HG03354 (cell line): ENCODE data around the gene MAP2K1.
"Not testable (repeated sequence)": the region's sequence is repeated elsewhere in the genome, so short reads cannot be mapped to it uniquely, and the experiment has no call there.

Source experiments
- ATAC-seq: cut with Tn5 transposase; IDR thresholded peaks from one replicate; pipeline ENCODE4 v1.9.1; 2021; ENCODE audit warnings: mild to moderate bottlenecking; ENCODE audit not compliant: unreplicated experiment, poor library complexity, severe bottlenecking

The MAP2K1 gene

GRCh38 chr15:66390678-66391077 is 4.0 kb downstream of the MAP2K1 start:
- ATAC-seq = no peak

DNA sequence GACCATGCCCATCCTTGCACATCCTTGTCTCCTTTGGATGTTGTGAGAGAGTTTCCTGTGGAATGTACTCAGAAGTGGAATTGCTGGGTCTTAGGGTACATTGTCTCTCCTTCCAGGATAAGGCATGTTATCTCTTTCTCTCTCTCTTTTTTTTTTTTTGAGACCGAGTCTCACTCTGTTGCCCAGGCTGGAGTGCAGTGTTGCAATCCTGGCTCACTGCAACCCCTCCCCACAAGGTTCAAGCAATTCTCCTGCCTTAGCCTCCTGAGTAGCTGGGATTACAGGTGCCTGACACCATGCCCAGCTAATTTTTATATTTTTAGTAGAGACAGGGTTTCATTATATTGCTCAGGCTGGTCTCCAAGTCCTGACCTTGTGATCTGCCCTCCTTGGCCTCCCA is 6.3 kb downstream of the MAP2K1 start:
- not testable (repeated sequence) for ATAC-seq

DNA sequence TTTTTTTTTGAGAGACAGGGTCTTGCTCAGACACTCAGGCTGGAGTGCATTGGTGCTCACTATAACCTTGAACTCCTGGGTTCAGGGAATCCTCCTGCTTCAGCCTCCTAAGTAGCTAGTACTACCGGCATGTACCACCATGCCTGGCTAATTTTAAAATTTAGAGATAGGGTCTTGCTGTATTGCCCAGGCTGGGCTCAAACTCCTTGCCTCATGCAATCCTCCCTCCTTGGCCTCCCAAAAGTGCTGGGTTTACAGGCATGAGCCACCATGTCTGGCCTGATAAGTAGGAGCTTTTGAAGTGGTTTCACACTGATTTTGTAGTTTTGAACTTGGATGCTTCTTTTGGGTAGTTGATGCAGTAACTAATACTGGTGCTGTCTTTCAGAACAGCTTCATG is 7.8 kb downstream of the MAP2K1 start:
- ATAC-seq = no peak

DNA sequence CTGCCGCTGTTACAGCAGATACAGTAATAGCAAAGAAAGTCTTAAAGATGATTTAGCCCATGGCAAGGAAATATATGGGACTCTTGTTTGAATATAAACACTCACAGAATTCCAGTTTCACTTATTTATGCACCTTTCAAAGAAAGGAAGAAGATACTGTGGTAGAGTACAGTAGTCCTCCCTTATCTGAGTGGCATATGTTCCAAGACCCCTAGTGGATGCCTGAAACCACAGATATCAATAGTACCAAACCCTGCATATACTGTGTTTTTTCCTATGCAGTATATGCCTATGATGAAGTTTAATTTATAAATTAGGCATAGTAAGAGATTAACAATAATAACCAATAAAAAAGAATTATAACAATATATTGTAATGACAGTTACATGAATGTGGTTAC is 8.2 kb downstream of the MAP2K1 start:
- no peak for ATAC-seq

DNA sequence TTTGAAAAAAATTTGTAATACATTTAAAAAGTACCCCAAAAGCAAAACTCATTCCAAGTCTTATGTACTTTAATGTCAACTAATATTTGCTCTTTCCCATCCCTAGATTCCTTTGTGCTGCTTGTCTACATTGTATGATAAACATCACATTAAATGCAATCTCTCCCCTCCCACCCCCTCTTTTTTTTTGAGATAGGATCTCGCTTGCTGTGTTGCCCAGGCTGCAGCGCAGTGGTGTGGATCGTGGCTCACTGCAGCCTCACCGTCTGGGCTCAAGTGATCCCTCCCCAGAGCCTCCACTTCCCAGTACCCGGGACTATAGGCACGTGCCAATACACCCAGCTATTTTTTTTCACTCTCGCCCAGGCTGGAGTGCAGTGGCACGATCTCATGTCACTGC is 12.6 kb downstream of the MAP2K1 start:
- ATAC-seq = no peak

DNA sequence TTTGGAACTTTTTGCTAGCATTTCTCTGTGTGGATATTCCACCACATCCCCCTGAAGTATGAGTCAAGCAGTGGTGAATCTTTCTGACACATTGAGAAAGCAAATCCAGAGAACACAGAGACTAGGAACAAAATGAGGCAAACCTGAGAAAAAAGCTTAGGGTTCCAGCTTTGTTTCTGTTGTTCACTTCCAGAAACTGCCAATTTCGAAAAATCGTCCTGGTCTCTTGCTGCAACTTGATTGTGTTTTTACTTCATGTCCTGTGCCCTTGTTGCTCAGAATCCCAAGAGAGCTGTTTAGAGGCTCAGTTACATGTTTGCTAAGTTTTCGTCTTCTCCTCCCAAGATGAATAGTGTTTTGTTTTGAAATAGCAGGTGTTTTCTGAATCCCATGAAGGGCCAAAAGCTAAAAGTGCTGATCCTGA is 13.7 kb downstream of the MAP2K1 start:
- ATAC-seq = no peak

- no peak for ATAC-seq
Observed at GRCh38 chr15:66401130-66402021, 14.7 kb downstream of the MAP2K1 start.

GRCh38 chr15:66402761-66403284 is 16.1 kb downstream of the MAP2K1 start:
- no peak for ATAC-seq

DNA sequence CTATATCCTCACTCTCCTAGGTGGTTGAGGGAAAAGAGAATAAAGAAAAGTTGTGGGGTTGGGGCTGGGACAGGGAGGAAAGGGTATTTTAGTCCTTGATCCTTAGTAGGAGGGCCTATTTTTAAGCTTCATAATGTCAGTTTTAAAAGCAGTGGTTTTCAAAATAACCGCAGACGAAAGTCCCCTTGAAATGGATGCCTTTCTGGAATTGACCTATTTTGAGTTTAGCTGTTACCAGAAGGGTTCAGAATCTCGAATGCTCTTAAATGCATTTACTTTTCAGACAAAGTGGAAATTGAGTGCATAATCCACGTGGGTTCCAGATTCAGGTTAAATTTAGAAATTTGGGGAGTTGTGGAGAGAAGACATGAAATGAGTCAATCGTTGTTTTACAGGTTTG is 16.6 kb downstream of the MAP2K1 start:
- no peak for ATAC-seq

GRCh38 chr15:66404122-66404521 is 17.4 kb downstream of the MAP2K1 start:
- no peak for ATAC-seq

- no peak for ATAC-seq
Observed at GRCh38 chr15:66404532-66404931, 17.8 kb downstream of the MAP2K1 start.

DNA sequence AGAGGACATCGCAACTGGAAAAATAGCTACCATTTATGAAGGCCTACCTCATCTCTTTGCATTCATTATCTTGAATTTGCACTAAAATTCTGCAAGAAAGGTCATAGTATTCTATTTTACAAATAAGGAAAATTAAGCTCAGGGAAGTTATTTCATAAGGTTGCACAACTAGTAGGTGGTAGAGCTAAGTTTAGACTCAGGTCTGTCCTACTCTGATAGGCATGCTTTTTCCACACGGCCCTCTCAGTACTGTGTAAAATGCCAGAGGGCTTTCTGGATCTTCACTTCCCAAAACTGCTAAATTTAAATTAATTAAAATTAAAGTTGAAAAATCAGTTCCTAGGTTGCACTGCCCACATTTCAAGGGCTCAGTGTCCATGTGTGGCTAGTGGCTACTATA is 18.3 kb downstream of the MAP2K1 start:
- no peak for ATAC-seq

GRCh38 chr15:66405615-66406014 is 18.9 kb downstream of the MAP2K1 start:
- no peak for ATAC-seq

- no peak for ATAC-seq
Observed at GRCh38 chr15:66408254-66408653, 21.5 kb downstream of the MAP2K1 start.

GRCh38 chr15:66408675-66409282 is 22.1 kb downstream of the MAP2K1 start:
- no peak for ATAC-seq

- ATAC-seq = no peak
Observed at GRCh38 chr15:66409565-66410108, 22.9 kb downstream of the MAP2K1 start.

DNA sequence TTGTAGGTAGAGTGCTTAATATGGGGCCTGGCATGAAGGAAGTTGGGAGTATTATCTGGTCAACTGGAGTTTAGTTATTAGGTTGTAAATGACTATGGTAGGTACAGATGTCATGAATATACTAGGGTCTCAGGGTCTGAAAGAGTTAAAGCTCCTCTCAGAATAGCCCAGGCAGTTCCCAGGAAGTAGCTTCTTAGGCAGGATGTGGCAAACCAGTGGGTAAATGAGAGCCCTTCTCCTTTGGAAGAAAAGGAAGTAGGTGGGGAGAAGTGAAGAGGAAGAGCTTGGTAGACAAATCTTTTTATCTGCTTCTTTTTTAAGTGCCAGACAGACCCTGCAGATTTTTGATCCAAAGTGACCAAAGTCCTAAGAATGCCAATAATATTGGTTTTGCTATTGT is 24.5 kb downstream of the MAP2K1 start:
- no peak for ATAC-seq

- no peak for ATAC-seq
Observed at GRCh38 chr15:66412220-66412619, 25.5 kb downstream of the MAP2K1 start.

DNA sequence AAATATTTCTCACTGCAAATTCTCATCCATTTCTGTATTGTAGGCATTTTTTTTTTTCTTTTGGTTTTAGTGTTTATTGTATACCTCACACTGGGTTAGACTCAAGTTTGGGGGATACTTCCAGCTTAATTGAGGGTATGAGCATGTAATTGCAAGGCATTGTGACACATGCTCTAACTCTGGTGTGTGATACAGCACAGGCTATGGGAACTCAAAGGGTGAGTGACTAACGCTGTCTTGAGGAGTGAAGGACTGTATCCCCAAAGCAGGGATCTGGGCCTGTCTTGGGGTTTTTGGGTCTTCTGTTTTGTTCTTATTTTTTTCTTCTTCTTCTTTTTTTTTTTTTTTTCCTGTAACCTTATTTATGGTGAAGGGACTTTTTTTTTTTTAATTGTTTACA is 26.9 kb downstream of the MAP2K1 start:
- ATAC-seq = no peak

DNA sequence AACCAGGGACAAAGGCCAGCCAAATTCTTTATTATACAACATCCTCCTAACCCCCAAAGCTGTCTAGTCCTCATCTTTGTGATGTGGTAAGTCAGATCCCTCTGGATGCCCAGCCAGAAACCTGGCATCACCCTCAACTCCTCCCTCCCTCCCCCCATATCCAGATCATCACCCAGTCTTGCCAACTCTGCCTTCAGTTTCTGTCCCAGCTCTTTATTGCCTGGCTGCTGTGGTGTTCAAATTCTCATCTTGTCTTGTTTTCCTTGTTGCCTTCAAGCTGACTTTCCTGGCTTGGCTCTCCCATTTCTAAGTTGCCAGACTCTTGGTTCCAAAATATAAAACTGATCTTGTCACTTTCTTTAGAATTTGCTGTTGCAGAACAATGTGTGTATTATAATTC is 28.6 kb downstream of the MAP2K1 start:
- ATAC-seq = no peak

DNA sequence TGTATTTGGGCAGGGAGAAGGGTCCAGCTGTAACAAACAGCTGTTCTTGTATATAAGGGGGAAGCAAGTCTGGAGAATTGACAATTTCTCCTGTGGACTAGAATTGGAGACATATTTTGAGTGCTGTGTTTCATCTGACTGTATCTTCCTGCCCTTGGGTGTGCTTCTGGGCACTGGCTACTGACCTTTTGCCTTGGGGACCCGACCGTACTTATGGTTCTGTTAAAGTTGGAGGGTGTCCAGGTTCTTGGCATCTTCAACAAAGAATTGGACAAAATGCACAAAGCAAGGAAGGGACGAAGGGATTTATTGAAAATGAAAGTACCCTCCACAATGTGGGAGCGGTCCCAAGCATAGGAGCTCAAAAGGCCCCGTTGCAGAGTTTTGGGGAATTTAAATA is 31.0 kb downstream of the MAP2K1 start:
- ATAC-seq = no peak
